SU-DHL-6 (cell line): ENCODE data around the gene METTL17.

Experiments
- CTCF ChIP-seq: fragments of 200-600 bp; sonication (generic); IDR thresholded peaks from one replicate; pipeline ENCODE4 v1.5.1; 2017; ENCODE audit warnings: antibody characterized with exemption, mild to moderate bottlenecking, low read length, moderate library complexity; ENCODE audit not compliant: insufficient read depth, poor library complexity, severe bottlenecking
- EZH2phosphoT487 ChIP-seq: fragments of 200-600 bp; sonication (generic), shearing (Covaris generic); conservative IDR thresholded peaks from 2 replicates; pipeline ENCODE4 v1.6.1; 2018; ENCODE audit warnings: mild to moderate bottlenecking, antibody characterized with exemption, low read length, moderate library complexity, mixed read lengths

- TF ChIP-seq CTCF (no peak), EZH2phosphoT487 (no peak)
Measured at GRCh38 chr14:20976291-20976690, 13.5 kb upstream of the METTL17 start.
